Measurements from ENCODE around the gene ROMO1. TPM values are rescaled to one million over a fixed set of nuclear protein-coding genes. Genes with fewer than 3 reads are reported as not detected.

ROMO1 gene
- total RNA-seq, 1 experiment from 2014 or later = 207 TPM

GRCh38 chr20:35653893-35654292 lies 45.3 kb upstream of the ROMO1 start:
- no peak overlapping the region for H4K8ac ChIP-seq (replicated peaks; ENCODE audit: insufficient read length, low read depth, low read length)
- Mint-ChIP-seq H3K4me3 (no peak overlapping the region), H3K9me3 (no peaks in the 10 kb centered on the region), H3K4me1 (peaks cover 8 to 9% of the 10 kb centered on the region in 2 experiments; a peak in 3 of 4 replicates), H3K36me3 (ENCODE audit: insufficient read depth in 1 of 3, low read depth in 3 of 3) (peaks cover 3 to 23% (median 18%) of the 10 kb centered on the region in 3 experiments; a peak in 6 of 7 replicates), H3K27me3 (ENCODE audit: low read depth) (no peaks in the 10 kb centered on the region), H3K27ac (no peak overlapping the region)
- H3K4ac ChIP-seq (ENCODE audit: low read depth, low read length) = no peak overlapping the region
- H3K18ac ChIP-seq (ENCODE audit: insufficient read length, low read depth, low read length) = no peak overlapping the region
- no peak overlapping the region for H2BK120ac ChIP-seq (ENCODE audit: low read depth, low read length, poor library complexity, severe bottlenecking)
- H3K9me3 ChIP-seq (ENCODE audit: control insufficient read depth, low read depth, low read length) = no peaks in the 10 kb centered on the region
- no peaks in the 10 kb centered on the region for H3K23me2 ChIP-seq (ENCODE audit: insufficient read length, low read depth, low read length, poor library complexity, severe bottlenecking)
- TF ChIP-seq, protein P1, sequence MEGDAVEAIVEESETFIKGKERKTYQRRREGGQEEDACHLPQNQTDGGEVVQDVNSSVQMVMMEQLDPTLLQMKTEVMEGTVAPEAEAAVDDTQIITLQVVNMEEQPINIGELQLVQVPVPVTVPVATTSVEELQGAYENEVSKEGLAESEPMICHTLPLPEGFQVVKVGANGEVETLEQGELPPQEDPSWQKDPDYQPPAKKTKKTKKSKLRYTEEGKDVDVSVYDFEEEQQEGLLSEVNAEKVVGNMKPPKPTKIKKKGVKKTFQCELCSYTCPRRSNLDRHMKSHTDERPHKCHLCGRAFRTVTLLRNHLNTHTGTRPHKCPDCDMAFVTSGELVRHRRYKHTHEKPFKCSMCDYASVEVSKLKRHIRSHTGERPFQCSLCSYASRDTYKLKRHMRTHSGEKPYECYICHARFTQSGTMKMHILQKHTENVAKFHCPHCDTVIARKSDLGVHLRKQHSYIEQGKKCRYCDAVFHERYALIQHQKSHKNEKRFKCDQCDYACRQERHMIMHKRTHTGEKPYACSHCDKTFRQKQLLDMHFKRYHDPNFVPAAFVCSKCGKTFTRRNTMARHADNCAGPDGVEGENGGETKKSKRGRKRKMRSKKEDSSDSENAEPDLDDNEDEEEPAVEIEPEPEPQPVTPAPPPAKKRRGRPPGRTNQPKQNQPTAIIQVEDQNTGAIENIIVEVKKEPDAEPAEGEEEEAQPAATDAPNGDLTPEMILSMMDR (conservative IDR thresholded peaks at IDR 0.05) = no peak
- H2BK12ac ChIP-seq (ENCODE audit: insufficient read length, low read depth, low read length) = no peak overlapping the region
- peaks cover 5% of the 10 kb centered on the region for H3K79me1 ChIP-seq (ENCODE audit: insufficient read depth, low read depth, low read length, poor library complexity, severe bottlenecking)
- no peak overlapping the region for H3K23ac ChIP-seq (ENCODE audit: insufficient read length, low read depth, low read length)
- no peak overlapping the region for H4K91ac ChIP-seq (ENCODE audit: insufficient read length, low read depth, low read length)
- no peak overlapping the region for H2AFZ ChIP-seq (ENCODE audit: low read length)
- no peak overlapping the region for H3K56ac ChIP-seq (ENCODE audit: insufficient read length, low read depth, low read length)
- WGBS (ENCODE audit: extremely low coverage, insufficient read length, low lambda C conversion rate) = no CpG with 5 or more reads among the region's 4 CpGs
- no peak for DNase-seq
- no peak overlapping the region for H2AK5ac ChIP-seq (ENCODE audit: insufficient read length, low read length)
- no peak overlapping the region for H2BK5ac ChIP-seq (ENCODE audit: insufficient read length, low read length)
- no peak overlapping the region for H3K27ac ChIP-seq (ENCODE audit: insufficient read length, low read depth, low read length)
- no peak overlapping the region for H2BK20ac ChIP-seq (ENCODE audit: low read depth, low read length, poor library complexity, severe bottlenecking)
- no peak overlapping the region for H3K9ac ChIP-seq (ENCODE audit: extremely low read depth, insufficient read length, low read length)
- H3K14ac ChIP-seq (ENCODE audit: insufficient read depth, low read length) = no peak overlapping the region
- H3K79me2 ChIP-seq (ENCODE audit: insufficient read depth, low read length) = peaks cover 62% of the 10 kb centered on the region
- no peak overlapping the region for H3T11ph ChIP-seq (ENCODE audit: low read length)
- no peak overlapping the region for H2BK15ac ChIP-seq (ENCODE audit: low read depth, low read length)
- H3K27me3 ChIP-seq (ENCODE audit: insufficient read depth, low read length) = no peaks in the 10 kb centered on the region
- no peak overlapping the region for H4K5ac ChIP-seq (ENCODE audit: insufficient read length, low read depth, low read length)
- peaks cover 4% of the 10 kb centered on the region for H4K20me1 ChIP-seq (ENCODE audit: control insufficient read depth, insufficient read depth, insufficient read length)
- H3K4me2 ChIP-seq (ENCODE audit: insufficient read depth, insufficient read length, low read length) = no peak overlapping the region
- H3K4me1 ChIP-seq (ENCODE audit: insufficient read depth, low read length) = no peaks in the 10 kb centered on the region

Data from H9 (cell line).